Common myeloid progenitor, CD34-positive (primary cell): ENCODE measurements around the gene SP140.
"Not testable (repeated sequence)": the region's sequence is repeated elsewhere in the genome, so short reads cannot be mapped to it uniquely, and the experiment has no call there.

ENCODE experiments used
- CTCF ChIA-PET: fragments of 350-600 bp; sonication (Branson Sonifier 250); formaldehyde crosslinking; loops from one replicate; lab custom pipeline; 2021; ENCODE audit warnings: antibody characterized with exemption; lab: Charles Lee
- POLR2A ChIA-PET: fragments of 350-600 bp; sonication (Branson Sonifier 250); formaldehyde crosslinking; loops from one replicate; lab custom pipeline; 2021; ENCODE audit warnings: antibody characterized with exemption; lab: Charles Lee
- DNase-seq, 3 donors: peaks; one replicate each; pipeline versions ENCODE4 v3.0.0 to v3.0.0-alpha.2; 2013
- H3K27ac ChIP-seq, 2 experiments: 1 replicate in 1 of 2; 2 replicates in 1 of 2; pipeline ENCODE4 v1.7.0; 2013; ENCODE audit warnings: inconsistent platforms in 2 of 2, low read length in 2 of 2, mild to moderate bottlenecking in 2 of 2, low read depth in 1 of 2, moderate library complexity in 1 of 2; ENCODE audit not compliant: severe bottlenecking in 2 of 2, insufficient read depth in 1 of 2, poor library complexity in 1 of 2
- H3K27me3 ChIP-seq, 5 experiments: replicated peaks in 2 of 5; 1 replicate in 3 of 5; 2 replicates in 2 of 5; pipeline versions ENCODE4 v1.6.1 to v1.7.0; 2013; ENCODE audit warnings: low read length in 4 of 5, mild to moderate bottlenecking in 2 of 5, moderate library complexity in 2 of 5, inconsistent platforms in 1 of 5; ENCODE audit not compliant: insufficient read depth in 5 of 5, control insufficient read depth in 4 of 5
- H3K36me3 ChIP-seq, 4 experiments: 1 replicate in 2 of 4; 2 replicates in 2 of 4; pipeline versions ENCODE4 v1.6.1 to v1.7.0; 2013; ENCODE audit warnings: low read length in 3 of 4, control low read depth in 1 of 4, mild to moderate bottlenecking in 1 of 4; ENCODE audit not compliant: control insufficient read depth in 4 of 4, insufficient read depth in 4 of 4
- H3K4me1 ChIP-seq, 4 experiments: 1 replicate in 3 of 4; 2 replicates in 1 of 4; pipeline versions ENCODE4 v1.6.1 to v1.7.1; 2013; ENCODE audit warnings: low read length in 3 of 4, mild to moderate bottlenecking in 3 of 4, control low read depth in 1 of 4, inconsistent platforms in 1 of 4, moderate library complexity in 1 of 4; ENCODE audit not compliant: control insufficient read depth in 4 of 4, insufficient read depth in 4 of 4; ENCODE audit errors: control extremely low read depth in 1 of 4
- H3K4me3 ChIP-seq, 7 experiments: 1 replicate in 4 of 7; 2 replicates in 3 of 7; pipeline versions ENCODE4 v1.5.1 to v1.7.0; 2013; ENCODE audit warnings: mild to moderate bottlenecking in 7 of 7, low read length in 6 of 7, moderate library complexity in 6 of 7, inconsistent platforms in 2 of 7, low read depth in 2 of 7, control low read depth in 1 of 7; ENCODE audit not compliant: insufficient read depth in 4 of 7, control insufficient read depth in 1 of 7; ENCODE audit errors: extremely low read depth in 1 of 7
- H3K9me3 ChIP-seq, 5 experiments: 1 replicate in 4 of 5; 2 replicates in 1 of 5; pipeline versions ENCODE4 v1.6.1 to v1.7.1; 2013; ENCODE audit warnings: low read length in 4 of 5, mild to moderate bottlenecking in 2 of 5, inconsistent platforms in 1 of 5, low read depth in 1 of 5, moderate library complexity in 1 of 5; ENCODE audit not compliant: control insufficient read depth in 4 of 5, insufficient read depth in 2 of 5; ENCODE audit errors: control extremely low read depth in 1 of 5
- WGBS: methylation state at CpG from one replicate; pipeline ENCODE4 v1.1.5; 2013; ENCODE audit not compliant: insufficient coverage; 5-methylcytosine and 5-hydroxymethylcytosine counted together

SP140 gene

DNA sequence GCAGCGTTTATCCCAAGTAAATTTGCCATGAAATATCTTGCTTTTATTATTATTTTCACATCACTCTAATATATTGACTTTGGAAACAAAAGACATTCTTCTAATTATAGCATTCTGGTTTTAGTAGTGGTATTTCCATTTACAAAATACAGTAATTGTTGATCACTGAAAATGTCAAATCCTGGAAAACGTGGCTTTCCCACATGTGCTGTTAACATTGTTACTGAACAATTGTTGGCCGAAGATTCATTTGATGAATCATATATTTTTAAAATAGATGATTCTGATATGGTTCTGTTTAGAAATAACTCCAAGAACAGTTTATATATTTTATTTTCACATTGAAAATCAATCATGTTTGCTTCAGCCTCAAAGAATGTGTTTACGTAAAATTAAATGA, 32.9 kb downstream of the SP140 start:
- H3K27me3 ChIP-seq, result no peaks in the 10 kb centered on the region
- CTCF ChIA-PET, result no interaction called here
- DNase-seq, result no peak
- 100% methylated on average over 2 of the region's 4 CpGs for WGBS
- POLR2A ChIA-PET, result no interaction called here
- H3K4me1 ChIP-seq, result no peaks in the 10 kb centered on the region
- no peak overlapping the region for H3K27ac ChIP-seq
- no peaks in the 10 kb centered on the region for H3K9me3 ChIP-seq
- no peaks in the 10 kb centered on the region for H3K36me3 ChIP-seq
- H3K4me3 ChIP-seq, result no peak overlapping the region

- H3K36me3 ChIP-seq, result no peaks in the 10 kb centered on the region
- H3K4me3 ChIP-seq, result no peak overlapping the region
- DNase-seq, result no peak
- WGBS, result 83% methylated on average over 2 of the region's 5 CpGs
- no peak overlapping the region for H3K27ac ChIP-seq
- no peaks in the 10 kb centered on the region for H3K9me3 ChIP-seq
- H3K27me3 ChIP-seq, result no peaks in the 10 kb centered on the region
- no peaks in the 10 kb centered on the region for H3K4me1 ChIP-seq
- CTCF ChIA-PET, result no interaction called here
- POLR2A ChIA-PET, result no interaction called here
Measured at GRCh38 chr2:230262246-230262645, 36.7 kb downstream of the SP140 start.

GRCh38 chr2:230264945-230265344, 39.4 kb downstream of the SP140 start:
- H3K36me3 ChIP-seq, H3K9me3 ChIP-seq, H3K4me1 ChIP-seq, H3K27me3 ChIP-seq, POLR2A ChIA-PET, CTCF ChIA-PET, H3K27ac ChIP-seq, DNase-seq, H3K4me3 ChIP-seq: not testable (repeated sequence)
- 100% methylated on average over 1 of the region's 4 CpGs for WGBS

DNA sequence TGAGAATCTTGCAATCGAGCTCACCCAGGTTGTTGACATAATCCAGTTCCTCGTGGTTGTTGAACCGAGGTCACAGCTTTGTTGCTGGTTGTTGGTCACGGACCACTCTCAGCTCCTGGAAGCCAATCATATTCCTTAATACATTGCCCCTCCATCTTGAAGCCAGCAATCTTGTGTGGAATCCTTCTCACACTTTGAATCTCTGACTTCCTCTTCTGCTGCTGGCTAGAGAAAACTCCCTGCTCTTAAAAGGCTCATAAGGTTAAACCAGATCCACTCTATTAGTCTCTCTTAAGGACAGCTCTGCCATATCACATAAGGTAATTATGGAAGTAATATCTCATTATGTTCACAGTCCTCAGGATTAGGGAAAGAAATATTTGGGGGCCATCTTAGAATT, 41.1 kb downstream of the SP140 start:
- Histone ChIP-seq H3K27me3 (no peaks in the 10 kb centered on the region), H3K27ac (no peak overlapping the region), H3K36me3 (no peaks in the 10 kb centered on the region), H3K4me3 (no peak overlapping the region), H3K9me3 (no peaks in the 10 kb centered on the region), H3K4me1 (no peaks in the 10 kb centered on the region)
- ChIA-PET POLR2A (no interaction called here), CTCF (no interaction called here)
- DNase-seq, result no peak
- WGBS, result 100% methylated on average over 3 of the region's 4 CpGs

GRCh38 chr2:230267059-230267458, 41.5 kb downstream of the SP140 start:
- ChIA-PET POLR2A (no interaction called here), CTCF (no interaction called here)
- no peak for DNase-seq
- no peak overlapping the region for H3K4me3 ChIP-seq
- WGBS, result no CpG with 5 or more reads among the region's 1 CpG
- no peak overlapping the region for H3K27ac ChIP-seq
- no peaks in the 10 kb centered on the region for H3K27me3 ChIP-seq
- H3K4me1 ChIP-seq, result no peaks in the 10 kb centered on the region
- no peaks in the 10 kb centered on the region for H3K9me3 ChIP-seq
- no peaks in the 10 kb centered on the region for H3K36me3 ChIP-seq

GRCh38 chr2:230267556-230267955, 42.0 kb downstream of the SP140 start:
- Histone ChIP-seq H3K9me3 (no peaks in the 10 kb centered on the region), H3K27me3 (no peaks in the 10 kb centered on the region), H3K4me1 (no peaks in the 10 kb centered on the region), H3K36me3 (no peaks in the 10 kb centered on the region), H3K27ac (no peak overlapping the region), H3K4me3 (no peak overlapping the region)
- CTCF ChIA-PET, result no interaction called here
- POLR2A ChIA-PET, result no interaction called here
- DNase-seq, result no peak
- 88% methylated on average over 2 of the region's 3 CpGs for WGBS

- Histone ChIP-seq H3K36me3 (no peaks in the 10 kb centered on the region), H3K27ac (no peak overlapping the region), H3K4me3 (no peak overlapping the region), H3K27me3 (no peaks in the 10 kb centered on the region), H3K9me3 (no peaks in the 10 kb centered on the region), H3K4me1 (no peaks in the 10 kb centered on the region)
- ChIA-PET CTCF (no interaction called here), POLR2A (no interaction called here)
- DNase-seq, result no peak
- 20% methylated on average over 1 of the region's 3 CpGs for WGBS
Measured at GRCh38 chr2:230268606-230269243, 43.2 kb downstream of the SP140 start.
